Colonic mucosa (tissue), 4 donors: Measurements from ENCODE around the gene NEK4. TPM values are rescaled to one million over a fixed set of nuclear protein-coding genes. Genes with fewer than 3 reads are reported as not detected.
A peak's percentile ranks its signal among the peaks of the same experiment; 100 is the strongest.

Experiments
- DNase-seq: peaks from one replicate; pipeline ENCODE4 v3.0.0-alpha.2; 2020
- H3K27ac ChIP-seq: fragments of 200-600 bp; one replicate; pipeline ENCODE4 v1.8.0; 2021
- H3K27me3 ChIP-seq: fragments of 200-600 bp; one replicate; pipeline ENCODE4 v1.8.0; 2021
- H3K36me3 ChIP-seq: fragments of 200-600 bp; one replicate; pipeline ENCODE4 v1.8.0; 2021
- H3K4me1 ChIP-seq: fragments of 200-600 bp; one replicate; pipeline ENCODE4 v1.8.0; 2021; ENCODE audit warnings: mild to moderate bottlenecking
- H3K4me3 ChIP-seq: fragments of 200-600 bp; one replicate; pipeline ENCODE4 v1.8.0; 2021
- H3K9ac ChIP-seq, 2 donors: one replicate each; pipeline ENCODE4 v1.7.0; 2013; ENCODE audit warnings: control low read depth in 2 of 2, low read depth in 2 of 2, low read length in 2 of 2
- H3K9me3 ChIP-seq: fragments of 200-600 bp; one replicate; pipeline ENCODE4 v1.8.0; 2021
- CTCF ChIP-seq: fragments of 200-600 bp; IDR thresholded peaks from one replicate; pipeline ENCODE4 v1.8.0; 2022; ENCODE audit warnings: antibody characterized with exemption, mild to moderate bottlenecking
- intact Hi-C: fragments of 100-400 bp; cut with DNase I; formaldehyde crosslinking; loops from one replicate; pipeline ENCODE4 v1.14.1; 2022
- total RNA-seq, 2 donors: library from RNA; stranded (reverse); fragmentation: NEBNext Ultra II Directional in 1 of 2; extraction: Animal tissue kit (Norgen Biotek cat#: 25700) in 1 of 2; gene quantifications; one replicate each; pipeline ENCODE4 v1.2.1, GENCODE V29; 2021
- donor health status: healthy.
- donor health status: DM: no; HTN: no; CAD: no.
- donor health status: DM: no; HTN: no; CAD: no.

Gene NEK4
- total RNA-seq, 2 donors from 2014 or later, result 21.2 to 29.1 TPM

GRCh38 chr3:52707585-52707984 is 63.2 kb downstream of the NEK4 start:
- no peak for DNase-seq
- H3K9ac ChIP-seq, result peak overlapping the region in 1 of 2 donors; percentile 14
- H3K27ac ChIP-seq, result no peak overlapping the region
- H3K4me3 ChIP-seq, result peak overlapping the region; percentile 69
- no peaks in the 10 kb centered on the region for H3K36me3 ChIP-seq
- H3K4me1 ChIP-seq, result peaks cover 13% of the 10 kb centered on the region
- TF ChIP-seq CTCF, result no peak
- intact Hi-C loops, result no loop called here
- no peaks in the 10 kb centered on the region for H3K27me3 ChIP-seq
- no peaks in the 10 kb centered on the region for H3K9me3 ChIP-seq

- Histone ChIP-seq H3K4me1 (peaks cover 13% of the 10 kb centered on the region), H3K9ac (peak within 1 kb of the TSS; percentile 93 to 99), H3K27me3 (no peaks in the 10 kb centered on the region), H3K9me3 (no peaks in the 10 kb centered on the region), H3K27ac (peak within 1 kb of the TSS; percentile 86), H3K36me3 (no peaks in the 10 kb centered on the region), H3K4me3 (peak within 1 kb of the TSS; percentile 69)
- DNase-seq, result peak; percentile 84
- TF ChIP-seq CTCF, result no peak
- intact Hi-C loops, result no loop called here
Measured at GRCh38 chr3:52705688-52706686, 64.8 kb downstream of the NEK4 start, which contains the start of the genes GLT8D1 and SPCS1. Gene GLT8D1 (minus strand): TSS chr3:52705791. CDS start chr3:52700460, 5,331 bp downstream. Gene SPCS1 (plus strand): TSS chr3:52706106. CDS start chr3:52706247, 141 bp downstream.

- Histone ChIP-seq H3K36me3 (no peaks in the 10 kb centered on the region), H3K9me3 (no peaks in the 10 kb centered on the region), H3K4me1 (peaks cover 13% of the 10 kb centered on the region), H3K27me3 (no peaks in the 10 kb centered on the region), H3K27ac (peak overlapping the region; percentile 86), H3K4me3 (peak overlapping the region; percentile 69), H3K9ac (peak overlapping the region; percentile 72 to 82)
- intact Hi-C loops, result no loop called here
- DNase-seq, result no peak
- TF ChIP-seq CTCF, result no peak
Measured at GRCh38 chr3:52705438-52705687, 65.4 kb downstream of the NEK4 start.

GRCh38 chr3:52704611-52705437 is 65.9 kb downstream of the NEK4 start:
- no peaks in the 10 kb centered on the region for H3K27me3 ChIP-seq
- DNase-seq, result peak; percentile 54
- H3K9me3 ChIP-seq, result no peaks in the 10 kb centered on the region
- H3K4me1 ChIP-seq, result peaks cover 13% of the 10 kb centered on the region
- no peak for TF ChIP-seq CTCF
- H3K27ac ChIP-seq, result peak overlapping the region; percentile 86
- H3K4me3 ChIP-seq, result peak overlapping the region; percentile 69
- H3K36me3 ChIP-seq, result no peaks in the 10 kb centered on the region
- intact Hi-C loops, result no loop called here
- H3K9ac ChIP-seq, result peak overlapping the region; percentile 72 to 82

GRCh38 chr3:52703341-52703740 is 67.4 kb downstream of the NEK4 start:
- no peak overlapping the region for H3K4me3 ChIP-seq

More at GRCh38 chr3:52703341-52703740, 67.4 kb downstream of the NEK4 start:
- no peaks in the 10 kb centered on the region for H3K9me3 ChIP-seq
- DNase-seq, result no peak
- intact Hi-C loops, result no loop called here
- H3K9ac ChIP-seq, result no peak overlapping the region
- H3K4me1 ChIP-seq, result peaks cover 13% of the 10 kb centered on the region
- H3K36me3 ChIP-seq, result no peaks in the 10 kb centered on the region
- no peak overlapping the region for H3K27ac ChIP-seq
- no peak for TF ChIP-seq CTCF
- H3K27me3 ChIP-seq, result no peaks in the 10 kb centered on the region
